ENCODE data around the gene ZCCHC24. TPM values are rescaled to one million over a fixed set of nuclear protein-coding genes. Genes with fewer than 3 reads are reported as not detected.

Gene ZCCHC24
- total and polyA plus RNA-seq, 2 donors (not counting 1 experiment from before 2014, with no cell fraction given), result 33.2 to 44.4 TPM

DNA sequence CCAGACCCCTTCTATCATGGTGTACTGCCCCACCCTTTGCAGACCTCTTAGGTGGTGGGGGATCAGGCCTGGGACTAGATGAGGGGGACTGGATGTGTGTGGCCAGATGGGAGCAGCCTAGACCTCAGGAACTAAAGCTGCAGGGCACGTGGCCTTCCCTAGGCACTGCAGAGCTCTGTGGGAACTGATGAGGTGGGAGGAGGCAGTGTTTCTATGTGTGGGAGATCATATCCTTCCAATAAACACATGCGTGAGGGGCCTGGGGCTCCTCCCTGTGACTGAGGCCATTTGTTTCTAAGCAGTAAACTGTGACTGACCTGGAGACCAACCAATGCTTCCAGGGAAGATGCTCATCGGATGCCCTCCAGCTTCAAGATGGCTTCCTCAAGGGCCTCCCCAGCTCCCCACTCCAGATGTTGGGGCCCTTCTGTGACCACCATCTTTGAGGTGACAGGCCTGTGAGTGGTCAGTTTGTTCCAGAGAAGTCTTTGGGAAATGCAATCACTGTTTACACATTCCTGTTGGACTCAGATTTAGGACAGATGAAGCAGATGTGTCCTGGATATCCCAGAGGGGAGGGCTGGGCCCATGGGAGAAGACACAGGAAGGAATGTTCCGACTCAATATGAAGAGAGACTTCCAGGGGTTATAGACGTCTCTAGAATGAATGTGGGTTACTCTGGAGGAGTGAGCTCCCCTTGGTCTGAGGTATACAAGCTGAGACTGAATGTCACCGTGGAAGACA is 23.6 kb upstream of the ZCCHC24 start:
- no peak for DNase-seq (ENCODE audit: low read depth in 2 of 2)
- Histone ChIP-seq H4K20me1 (ENCODE audit: control insufficient read depth, extremely low read depth, insufficient read depth, low read length) (no peaks in the 10 kb centered on the region), H3K9me3 (ENCODE audit: control insufficient read depth, insufficient read depth, low read depth, low read length) (no peaks in the 10 kb centered on the region), H3K27me3 (ENCODE audit: control insufficient read depth, insufficient read depth, low read length) (no peaks in the 10 kb centered on the region), H2AFZ (ENCODE audit: low read length) (peak overlapping the region; percentile 28), H3K4me1 (ENCODE audit: control insufficient read depth, extremely low read depth, insufficient read depth, low read length) (peaks cover 9% of the 10 kb centered on the region), H3K27ac (ENCODE audit: insufficient read depth, low read length) (no peak overlapping the region), H3K4me3 (replicated peaks in 1 of 4; ENCODE audit: control extremely low read depth in 1 of 4, insufficient read depth in 1 of 4, low read depth in 3 of 4, low read length in 4 of 4) (no peak overlapping the region), H3K9ac (ENCODE audit: insufficient read depth, low read length) (no peak overlapping the region), H3K4me2 (ENCODE audit: extremely low read depth, insufficient read depth, low read length) (no peak overlapping the region), H3K36me3 (ENCODE audit: control insufficient read depth, insufficient read depth, low read length) (no peaks in the 10 kb centered on the region), H3K79me2 (ENCODE audit: control insufficient read depth, insufficient read depth, low read length) (no peaks in the 10 kb centered on the region)
- TF ChIP-seq EZH2 (IDR thresholded peaks at IDR 0.05; ENCODE audit: low read length, missing control alignments), result no peak
- TF ChIP-seq, protein P1, sequence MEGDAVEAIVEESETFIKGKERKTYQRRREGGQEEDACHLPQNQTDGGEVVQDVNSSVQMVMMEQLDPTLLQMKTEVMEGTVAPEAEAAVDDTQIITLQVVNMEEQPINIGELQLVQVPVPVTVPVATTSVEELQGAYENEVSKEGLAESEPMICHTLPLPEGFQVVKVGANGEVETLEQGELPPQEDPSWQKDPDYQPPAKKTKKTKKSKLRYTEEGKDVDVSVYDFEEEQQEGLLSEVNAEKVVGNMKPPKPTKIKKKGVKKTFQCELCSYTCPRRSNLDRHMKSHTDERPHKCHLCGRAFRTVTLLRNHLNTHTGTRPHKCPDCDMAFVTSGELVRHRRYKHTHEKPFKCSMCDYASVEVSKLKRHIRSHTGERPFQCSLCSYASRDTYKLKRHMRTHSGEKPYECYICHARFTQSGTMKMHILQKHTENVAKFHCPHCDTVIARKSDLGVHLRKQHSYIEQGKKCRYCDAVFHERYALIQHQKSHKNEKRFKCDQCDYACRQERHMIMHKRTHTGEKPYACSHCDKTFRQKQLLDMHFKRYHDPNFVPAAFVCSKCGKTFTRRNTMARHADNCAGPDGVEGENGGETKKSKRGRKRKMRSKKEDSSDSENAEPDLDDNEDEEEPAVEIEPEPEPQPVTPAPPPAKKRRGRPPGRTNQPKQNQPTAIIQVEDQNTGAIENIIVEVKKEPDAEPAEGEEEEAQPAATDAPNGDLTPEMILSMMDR (conservative IDR thresholded peaks at IDR 0.05 in 1 of 2, IDR thresholded peaks at IDR 0.05 in 1 of 2; ENCODE audit: low read depth in 1 of 2, low read length in 2 of 2), result no peak

DNA sequence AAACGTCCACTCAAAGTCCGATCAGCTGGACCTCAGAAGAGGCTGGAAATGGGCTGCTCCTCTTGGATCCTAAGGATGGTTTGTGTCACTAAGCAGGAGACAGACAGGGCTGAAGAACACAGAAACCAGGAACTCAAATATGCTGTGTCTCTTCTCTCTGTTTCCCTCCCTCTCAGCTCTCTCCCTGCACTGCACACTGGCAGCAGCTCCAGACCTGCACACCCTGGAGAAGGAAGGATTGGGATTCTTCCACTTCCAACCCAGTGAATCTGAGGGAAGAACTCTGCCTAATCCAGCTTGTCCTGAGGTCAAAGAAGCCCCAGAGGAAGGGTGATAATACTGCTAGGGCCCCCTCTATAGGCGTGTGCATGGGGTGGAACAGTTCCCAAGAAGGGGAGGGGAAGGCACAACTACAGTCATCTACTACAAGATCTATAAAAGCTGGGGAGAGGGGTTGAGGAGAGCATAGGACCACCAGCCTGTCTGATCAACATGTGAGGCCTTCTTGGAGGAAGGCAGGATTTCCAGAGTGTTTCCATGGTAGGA is 22.7 kb upstream of the ZCCHC24 start:
- Histone ChIP-seq H3K4me2 (ENCODE audit: extremely low read depth, insufficient read depth, low read length) (no peak overlapping the region), H3K9ac (ENCODE audit: insufficient read depth, low read length) (no peak overlapping the region), H3K9me3 (ENCODE audit: control insufficient read depth, insufficient read depth, low read depth, low read length) (no peaks in the 10 kb centered on the region), H3K4me1 (ENCODE audit: control insufficient read depth, extremely low read depth, insufficient read depth, low read length) (peaks cover 9% of the 10 kb centered on the region), H3K27ac (ENCODE audit: insufficient read depth, low read length) (no peak overlapping the region), H2AFZ (ENCODE audit: low read length) (no peak overlapping the region), H3K36me3 (ENCODE audit: control insufficient read depth, insufficient read depth, low read length) (no peaks in the 10 kb centered on the region), H3K79me2 (ENCODE audit: control insufficient read depth, insufficient read depth, low read length) (no peaks in the 10 kb centered on the region), H4K20me1 (ENCODE audit: control insufficient read depth, extremely low read depth, insufficient read depth, low read length) (no peaks in the 10 kb centered on the region), H3K4me3 (replicated peaks in 1 of 4; ENCODE audit: control extremely low read depth in 1 of 4, insufficient read depth in 1 of 4, low read depth in 3 of 4, low read length in 4 of 4) (no peak overlapping the region), H3K27me3 (ENCODE audit: control insufficient read depth, insufficient read depth, low read length) (no peaks in the 10 kb centered on the region)
- no peak for DNase-seq (ENCODE audit: low read depth in 2 of 2)
- no peak for TF ChIP-seq EZH2 (IDR thresholded peaks at IDR 0.05; ENCODE audit: low read length, missing control alignments)
- TF ChIP-seq, protein P1 (conservative IDR thresholded peaks at IDR 0.05 in 1 of 2, IDR thresholded peaks at IDR 0.05 in 1 of 2; ENCODE audit: low read depth in 1 of 2, low read length in 2 of 2), result no peak

DNA sequence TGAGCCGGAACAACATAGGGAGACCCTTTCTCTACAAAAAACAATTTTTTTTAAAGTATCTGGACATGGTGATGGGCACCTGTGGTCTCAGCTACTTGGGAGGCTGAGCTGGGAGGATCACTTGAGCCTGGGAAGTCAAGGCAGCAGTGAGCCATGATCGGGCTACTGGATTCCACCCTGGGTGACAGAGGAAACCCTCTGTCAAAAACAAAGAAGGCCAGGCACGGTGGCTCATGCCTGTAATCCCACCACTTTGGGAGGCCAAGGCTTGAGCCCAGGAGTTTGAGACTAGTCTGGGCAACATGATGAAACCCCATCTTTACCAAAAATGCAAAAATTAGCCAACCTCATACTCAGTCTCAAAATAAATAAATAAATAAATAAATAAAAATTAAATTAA is 19.9 kb upstream of the ZCCHC24 start:
- H4K20me1 ChIP-seq (ENCODE audit: control insufficient read depth, extremely low read depth, insufficient read depth, low read length), result no peaks in the 10 kb centered on the region

More for the DNA sequence above, 19.9 kb upstream of the ZCCHC24 start:
- Histone ChIP-seq H3K4me3 (replicated peaks in 1 of 4; ENCODE audit: control extremely low read depth in 1 of 4, insufficient read depth in 1 of 4, low read depth in 3 of 4, low read length in 4 of 4) (no peak overlapping the region), H3K9me3 (ENCODE audit: control insufficient read depth, insufficient read depth, low read depth, low read length) (no peaks in the 10 kb centered on the region), H3K27me3 (ENCODE audit: control insufficient read depth, insufficient read depth, low read length) (no peaks in the 10 kb centered on the region), H3K4me2 (ENCODE audit: extremely low read depth, insufficient read depth, low read length) (no peak overlapping the region), H3K36me3 (ENCODE audit: control insufficient read depth, insufficient read depth, low read length) (no peaks in the 10 kb centered on the region), H3K27ac (ENCODE audit: insufficient read depth, low read length) (no peak overlapping the region), H3K9ac (ENCODE audit: insufficient read depth, low read length) (no peak overlapping the region), H2AFZ (ENCODE audit: low read length) (no peak overlapping the region), H3K79me2 (ENCODE audit: control insufficient read depth, insufficient read depth, low read length) (no peaks in the 10 kb centered on the region), H3K4me1 (ENCODE audit: control insufficient read depth, extremely low read depth, insufficient read depth, low read length) (peaks cover 9% of the 10 kb centered on the region)
- DNase-seq (ENCODE audit: low read depth in 2 of 2), result no peak
- TF ChIP-seq, protein P1 (conservative IDR thresholded peaks at IDR 0.05 in 1 of 2, IDR thresholded peaks at IDR 0.05 in 1 of 2; ENCODE audit: low read depth in 1 of 2, low read length in 2 of 2), result no peak
- TF ChIP-seq EZH2 (IDR thresholded peaks at IDR 0.05; ENCODE audit: low read length, missing control alignments), result no peak

All from fibroblast of lung (primary cell).